Dermis microvascular lymphatic vessel endothelial cell (primary cell): ENCODE measurements around the gene ATP6V0D1. TPM values are rescaled to one million over a fixed set of nuclear protein-coding genes. Genes with fewer than 3 reads are reported as not detected.
"Not testable (repeated sequence)": the region's sequence is repeated elsewhere in the genome, so short reads cannot be mapped to it uniquely, and the experiment has no call there.

ENCODE experiments used
- DNase-seq, 2 donors: peaks; one replicate each; pipeline versions ENCODE4 v3.0.0 to v3.0.0-alpha.2; 2010; ENCODE audit warnings: low read depth in 2 of 2
- total RNA-seq: library from RNA; depleted of rRNA; stranded (reverse); fragments of >200 nt; gene quantifications from 2 replicates; pipeline ENCODE4 v1.2.1, GENCODE V29; 2014

ATP6V0D1 gene
- 86.7 and 153 TPM in 2 replicates for total RNA-seq

GRCh38 chr16:67480833-67481560 is at the start of gene ATP6V0D1:
TSS of gene ATP6V0D1 (minus strand) at chr16:67481157. CDS start at chr16:67481086, 71 bp downstream.
- DNase-seq: peak; percentile 94 to 98

GRCh38 chr16:67530013-67530939 is 49.3 kb upstream of the ATP6V0D1 start:
- peak in 1 of 2 donors; percentile 70 for DNase-seq

- DNase-seq: peak in 1 of 2 donors; percentile 24
Measured at GRCh38 chr16:67529582-67530012, 48.6 kb upstream of the ATP6V0D1 start.

GRCh38 chr16:67528870-67529581 is 48.1 kb upstream of the ATP6V0D1 start:
- DNase-seq: peak in 1 of 2 donors; percentile 30

GRCh38 chr16:67528222-67528869 is 47.4 kb upstream of the ATP6V0D1 start, which contains the start of gene RIPOR1:
TSS of gene RIPOR1 (plus strand) at chr16:67528829. CDS start at chr16:67538447, 9,618 bp downstream.
- peak in 1 of 2 donors; percentile 39 for DNase-seq

GRCh38 chr16:67526149-67526791 is 45.3 kb upstream of the ATP6V0D1 start:
- no peak for DNase-seq

- DNase-seq: no peak
Measured at GRCh38 chr16:67525176-67525860, 44.4 kb upstream of the ATP6V0D1 start.

GRCh38 chr16:67521095-67521804 is 40.3 kb upstream of the ATP6V0D1 start:
- peak; percentile 95 to 98 for DNase-seq

GRCh38 chr16:67519242-67519641 is 38.3 kb upstream of the ATP6V0D1 start:
- DNase-seq: no peak

- no peak for DNase-seq
Measured at GRCh38 chr16:67518676-67519075, 37.7 kb upstream of the ATP6V0D1 start.

GRCh38 chr16:67517661-67518423 is 36.9 kb upstream of the ATP6V0D1 start:
- no peak for DNase-seq

GRCh38 chr16:67517155-67517445 is 36.1 kb upstream of the ATP6V0D1 start:
- no peak for DNase-seq

GRCh38 chr16:67516296-67517154 is 35.6 kb upstream of the ATP6V0D1 start:
- peak in 1 of 2 donors; percentile 62 for DNase-seq

- peak; percentile 63 to 85 for DNase-seq
Measured at GRCh38 chr16:67514382-67514828, 33.4 kb upstream of the ATP6V0D1 start.

GRCh38 chr16:67513892-67514291 is 32.9 kb upstream of the ATP6V0D1 start:
- not testable (repeated sequence) for DNase-seq

GRCh38 chr16:67509016-67509415 is 28.1 kb upstream of the ATP6V0D1 start:
- DNase-seq: no peak

GRCh38 chr16:67506468-67506867 is 25.5 kb upstream of the ATP6V0D1 start:
- no peak for DNase-seq
